GM23248 (cell line): ENCODE data around the gene HTR4.

ENCODE experiments used
- EZH2 ChIP-seq: fragments of 200-600 bp; sonication (generic); IDR thresholded peaks from 2 replicates; pipeline ENCODE4 v1.6.1; 2018; ENCODE audit warnings: antibody characterized with exemption, mild to moderate bottlenecking; ENCODE audit not compliant: insufficient read depth, poor library complexity, severe bottlenecking
- EZH2phosphoT487 ChIP-seq: fragments of 200-600 bp; sonication (generic); IDR thresholded peaks from 2 replicates; pipeline ENCODE4 v1.6.1; 2018; ENCODE audit warnings: antibody characterized with exemption, moderate library complexity, mild to moderate bottlenecking, low read depth; ENCODE audit not compliant: insufficient read depth

- TF ChIP-seq EZH2phosphoT487 (no peak), EZH2 (no peak)
Observed at GRCh38 chr5:148559461-148559860, 94.9 kb downstream of the HTR4 start.
